Hepatocyte (in vitro differentiated cells): Measurements from ENCODE around the gene LRBA. TPM values are rescaled to one million over a fixed set of nuclear protein-coding genes. Genes with fewer than 3 reads are reported as not detected.
"Not testable (repeated sequence)": the region's sequence is repeated elsewhere in the genome, so short reads cannot be mapped to it uniquely, and the experiment has no call there.

Experiments
- DNase-seq: peaks from one replicate; pipeline ENCODE4 v3.0.0-alpha.2; 2016; ENCODE audit warnings: low spot score
- H2AFZ ChIP-seq: fragments of 200-600 bp; sonication (generic); 2 replicates; pipeline ENCODE4 v1.6.0; 2016; ENCODE audit warnings: antibody characterized with exemption, mild to moderate bottlenecking
- H3K27ac ChIP-seq: fragments of 200-600 bp; sonication (generic); 2 replicates; pipeline ENCODE4 v1.5.1; 2016; ENCODE audit warnings: mild to moderate bottlenecking
- H3K27me3 ChIP-seq: fragments of 200-600 bp; sonication (generic); 2 replicates; pipeline ENCODE4 v1.6.1; 2016
- H3K36me3 ChIP-seq: fragments of 200-600 bp; sonication (generic); replicated peaks from 2 replicates; pipeline ENCODE4 v1.5.1; 2016; ENCODE audit warnings: low read depth; ENCODE audit not compliant: insufficient read depth
- H3K4me1 ChIP-seq: fragments of 200-600 bp; sonication (generic); 2 replicates; pipeline ENCODE4 v1.5.1; 2016; ENCODE audit warnings: mild to moderate bottlenecking, moderate library complexity; ENCODE audit not compliant: insufficient read depth
- H3K4me2 ChIP-seq: fragments of 200-600 bp; sonication (generic); 2 replicates; pipeline ENCODE4 v1.6.0; 2016
- H3K4me3 ChIP-seq: fragments of 200-600 bp; sonication (generic); 2 replicates; pipeline ENCODE4 v1.5.1; 2016; ENCODE audit warnings: mild to moderate bottlenecking
- H3K79me2 ChIP-seq: fragments of 200-600 bp; sonication (generic); 2 replicates; pipeline ENCODE4 v1.6.0; 2017; ENCODE audit warnings: mild to moderate bottlenecking
- H3K9me2 ChIP-seq: fragments of 200-600 bp; sonication (generic); replicated peaks from 2 replicates; pipeline ENCODE4 v1.6.0; 2017; ENCODE audit warnings: mild to moderate bottlenecking; ENCODE audit not compliant: insufficient read depth
- H3K9me3 ChIP-seq: fragments of 200-600 bp; sonication (generic); 2 replicates; pipeline ENCODE4 v1.5.1; 2016; ENCODE audit warnings: low read depth, mild to moderate bottlenecking
- H4K20me1 ChIP-seq: fragments of 200-600 bp; sonication (generic); 2 replicates; pipeline ENCODE4 v1.6.0; 2016; ENCODE audit warnings: mild to moderate bottlenecking; ENCODE audit not compliant: insufficient read depth, poor library complexity, severe bottlenecking
- CTCF ChIP-seq: fragments of 200-600 bp; sonication (generic); IDR thresholded peaks from 2 replicates; pipeline ENCODE4 v1.5.1; 2016; ENCODE audit warnings: antibody characterized with exemption, mild to moderate bottlenecking; ENCODE audit not compliant: poor library complexity
- EZH2 ChIP-seq: fragments of 200-600 bp; sonication (generic); IDR thresholded peaks from 2 replicates; pipeline ENCODE4 v1.6.1; 2016; ENCODE audit warnings: antibody characterized with exemption, mild to moderate bottlenecking, borderline replicate concordance
- EZH2phosphoT487 ChIP-seq: fragments of 200-600 bp; sonication (generic); IDR thresholded peaks from one replicate; pipeline ENCODE4 v1.6.1; 2018; ENCODE audit warnings: antibody characterized with exemption, mild to moderate bottlenecking, low read depth, moderate library complexity; ENCODE audit not compliant: unreplicated experiment, severe bottlenecking
- WGBS: methylation state at CpG from one replicate; pipeline ENCODE4 v1.1.6; 2016; ENCODE audit warnings: low lambda C conversion rate; ENCODE audit errors: missing lambda C conversion rate; 5-methylcytosine and 5-hydroxymethylcytosine counted together
- polyA plus RNA-seq: library from polyadenylated mRNA; unstranded; fragments of >200 nt; fragmentation: Nextera tagmentation; extraction: Ambion mirVana; gene quantifications from 2 replicates; pipeline ENCODE4 v1.2.1, GENCODE V29; 2016
- total RNA-seq: library from RNA; depleted of rRNA; stranded (reverse); fragments of >200 nt; gene quantifications from 2 replicates; pipeline ENCODE4 v1.2.3, GENCODE V29; 2014

The LRBA gene
- total and polyA plus RNA-seq, 2 experiments from 2014 or later = 14.1 to 69.4 TPM

- 85% methylated on average over 12 of the region's 12 CpGs for WGBS
- Histone ChIP-seq H3K4me2 (no peak overlapping the region), H2AFZ (no peak overlapping the region)
Observed at GRCh38 chr4:151031831-151032605, 16.9 kb upstream of the LRBA start.

GRCh38 chr4:151029537-151029936 lies 14.5 kb upstream of the LRBA start:
- 98% methylated on average over 10 of the region's 10 CpGs for WGBS
- no peak overlapping the region for H3K27ac ChIP-seq
- no peak for DNase-seq
- no peak overlapping the region for H3K4me2 ChIP-seq
- H3K36me3 ChIP-seq = no peaks in the 10 kb centered on the region
- H2AFZ ChIP-seq = no peak overlapping the region
- no peaks in the 10 kb centered on the region for H3K27me3 ChIP-seq
- H3K9me3 ChIP-seq = no peaks in the 10 kb centered on the region
- H3K4me3 ChIP-seq = no peak overlapping the region
- no peaks in the 10 kb centered on the region for H3K79me2 ChIP-seq
- TF ChIP-seq EZH2 = no peak
- TF ChIP-seq EZH2phosphoT487 = no peak
- TF ChIP-seq CTCF = no peak
- no peaks in the 10 kb centered on the region for H3K9me2 ChIP-seq
- no peaks in the 10 kb centered on the region for H4K20me1 ChIP-seq
- no peaks in the 10 kb centered on the region for H3K4me1 ChIP-seq

More at GRCh38 chr4:151031831-151032605, 16.9 kb upstream of the LRBA start:
- Histone ChIP-seq H3K36me3 (no peaks in the 10 kb centered on the region), H3K27me3 (no peaks in the 10 kb centered on the region), H3K4me3 (no peak overlapping the region), H3K27ac (no peak overlapping the region), H3K4me1 (no peaks in the 10 kb centered on the region), H3K79me2 (no peaks in the 10 kb centered on the region), H3K9me2 (no peaks in the 10 kb centered on the region), H3K9me3 (no peaks in the 10 kb centered on the region), H4K20me1 (no peaks in the 10 kb centered on the region)
- no peak for DNase-seq
- TF ChIP-seq EZH2 = no peak
- TF ChIP-seq EZH2phosphoT487 = no peak
- TF ChIP-seq CTCF = no peak

- not testable (repeated sequence) for H2AFZ ChIP-seq, H3K4me1 ChIP-seq, H3K36me3 ChIP-seq, H3K4me3 ChIP-seq, H3K27me3 ChIP-seq, H3K4me2 ChIP-seq, H3K9me3 ChIP-seq, DNase-seq, H3K27ac ChIP-seq, H3K79me2 ChIP-seq, H3K9me2 ChIP-seq, H4K20me1 ChIP-seq
- 78% methylated on average over 10 of the region's 10 CpGs for WGBS
Observed at GRCh38 chr4:151029006-151029405, 13.9 kb upstream of the LRBA start.

- Histone ChIP-seq H3K4me1 (no peaks in the 10 kb centered on the region), H3K79me2 (no peaks in the 10 kb centered on the region), H4K20me1 (no peaks in the 10 kb centered on the region), H3K27me3 (no peaks in the 10 kb centered on the region), H3K4me3 (no peak overlapping the region), H3K9me3 (no peaks in the 10 kb centered on the region), H3K27ac (no peak overlapping the region), H2AFZ (no peak overlapping the region), H3K9me2 (no peaks in the 10 kb centered on the region), H3K4me2 (no peak overlapping the region), H3K36me3 (no peaks in the 10 kb centered on the region)
- DNase-seq = no peak
- 92% methylated on average over 3 of the region's 3 CpGs for WGBS
- TF ChIP-seq CTCF = no peak
- no peak for TF ChIP-seq EZH2phosphoT487
- no peak for TF ChIP-seq EZH2
Observed at GRCh38 chr4:151025759-151026158, 10.7 kb upstream of the LRBA start.
